Ascending aorta (tissue), 2 donors: ENCODE data around the gene TRIM28. TPM values are rescaled to one million over a fixed set of nuclear protein-coding genes. Genes with fewer than 3 reads are reported as not detected.

Experiments
- DNase-seq, 2 donors: peaks; one replicate each; pipeline ENCODE4 v3.0.0-alpha.2; 2019; ENCODE audit warnings: low spot score in 2 of 2
- H3K27ac ChIP-seq, 2 donors: fragments of 200-600 bp; sonication (generic); one replicate each; pipeline ENCODE4 v1.5.1; 2016 to 2017; ENCODE audit warnings: mild to moderate bottlenecking in 1 of 2
- H3K27me3 ChIP-seq: fragments of 200-600 bp; sonication (generic); one replicate; pipeline ENCODE4 v1.5.1; 2017
- H3K36me3 ChIP-seq, 2 donors: fragments of 200-600 bp; sonication (generic); one replicate each; pipeline ENCODE4 v1.5.1; 2016
- H3K4me1 ChIP-seq, 2 donors: fragments of 200-600 bp; sonication (generic); one replicate each; pipeline ENCODE4 v1.5.1; 2016 to 2017; ENCODE audit warnings: mild to moderate bottlenecking in 1 of 2
- H3K4me3 ChIP-seq, 2 donors: fragments of 200-600 bp; sonication (generic); one replicate each; pipeline ENCODE4 v1.5.1; 2016 to 2017; ENCODE audit warnings: mild to moderate bottlenecking in 1 of 2
- H3K9me3 ChIP-seq, 2 donors: fragments of 200-600 bp; sonication (generic); one replicate each; pipeline ENCODE4 v1.5.1; 2016
- intact Hi-C: fragments of 100-400 bp; cut with DNase I; formaldehyde crosslinking; loops from one replicate; pipeline ENCODE4 v1.15.1; 2023
- total RNA-seq: library from RNA; depleted of rRNA; stranded (reverse); fragments of >200 nt; gene quantifications from one replicate; pipeline ENCODE4 v1.1.0, GENCODE V29; 2016
- TF ChIP-seq, protein P1 (sequence below), 3 experiments: fragments of 200-600 bp in 2 of 3; fragments of 450-650 bp in 1 of 3; sonication (generic) in 2 of 3; IDR thresholded peaks; one replicate each; pipeline ENCODE4 v1.5.1; 2016 to 2019; ENCODE audit warnings: antibody characterized with exemption in 3 of 3, mild to moderate bottlenecking in 1 of 3, moderate library complexity in 1 of 3

TRIM28 gene
- total RNA-seq, 1 donor from 2014 or later, result 222 TPM

GRCh38 chr19:58548859-58549663, 5.2 kb downstream of the TRIM28 start:
- Histone ChIP-seq H3K36me3 (peaks cover 55 to 73% of the 10 kb centered on the region in 2 donors), H3K27me3 (no peaks in the 10 kb centered on the region), H3K4me3 (no peak overlapping the region), H3K4me1 (peaks cover 20 to 28% of the 10 kb centered on the region in 2 donors), H3K9me3 (no peaks in the 10 kb centered on the region), H3K27ac (no peak overlapping the region)
- TF ChIP-seq, protein P1, sequence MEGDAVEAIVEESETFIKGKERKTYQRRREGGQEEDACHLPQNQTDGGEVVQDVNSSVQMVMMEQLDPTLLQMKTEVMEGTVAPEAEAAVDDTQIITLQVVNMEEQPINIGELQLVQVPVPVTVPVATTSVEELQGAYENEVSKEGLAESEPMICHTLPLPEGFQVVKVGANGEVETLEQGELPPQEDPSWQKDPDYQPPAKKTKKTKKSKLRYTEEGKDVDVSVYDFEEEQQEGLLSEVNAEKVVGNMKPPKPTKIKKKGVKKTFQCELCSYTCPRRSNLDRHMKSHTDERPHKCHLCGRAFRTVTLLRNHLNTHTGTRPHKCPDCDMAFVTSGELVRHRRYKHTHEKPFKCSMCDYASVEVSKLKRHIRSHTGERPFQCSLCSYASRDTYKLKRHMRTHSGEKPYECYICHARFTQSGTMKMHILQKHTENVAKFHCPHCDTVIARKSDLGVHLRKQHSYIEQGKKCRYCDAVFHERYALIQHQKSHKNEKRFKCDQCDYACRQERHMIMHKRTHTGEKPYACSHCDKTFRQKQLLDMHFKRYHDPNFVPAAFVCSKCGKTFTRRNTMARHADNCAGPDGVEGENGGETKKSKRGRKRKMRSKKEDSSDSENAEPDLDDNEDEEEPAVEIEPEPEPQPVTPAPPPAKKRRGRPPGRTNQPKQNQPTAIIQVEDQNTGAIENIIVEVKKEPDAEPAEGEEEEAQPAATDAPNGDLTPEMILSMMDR (IDR thresholded peaks at IDR 0.05), result no peak
- peak in 1 of 2 donors; percentile 59 for DNase-seq
- intact Hi-C loops, result no loop called here

GRCh38 chr19:58549664-58550361, 5.9 kb downstream of the TRIM28 start:
- TF ChIP-seq, protein P1 (IDR thresholded peaks at IDR 0.05), result no peak
- Histone ChIP-seq H3K4me3 (no peak overlapping the region), H3K27me3 (no peaks in the 10 kb centered on the region), H3K4me1 (peaks cover 22 to 32% of the 10 kb centered on the region in 2 donors), H3K9me3 (no peaks in the 10 kb centered on the region), H3K36me3 (peaks cover 55 to 73% of the 10 kb centered on the region in 2 donors), H3K27ac (no peak overlapping the region)
- DNase-seq, result peak in 1 of 2 donors; percentile 63
- intact Hi-C loops, result no loop called here

GRCh38 chr19:58550362-58551122, 6.7 kb downstream of the TRIM28 start:
- DNase-seq, result peak in 1 of 2 donors; percentile 60
- Histone ChIP-seq H3K27me3 (no peaks in the 10 kb centered on the region), H3K4me1 (peaks cover 20 to 32% of the 10 kb centered on the region in 2 donors), H3K9me3 (no peaks in the 10 kb centered on the region), H3K36me3 (peaks cover 56 to 72% of the 10 kb centered on the region in 2 donors), H3K4me3 (no peak overlapping the region), H3K27ac (no peak overlapping the region)
- intact Hi-C loops, result no loop called here
- TF ChIP-seq, protein P1 (IDR thresholded peaks at IDR 0.05), result no peak

DNA sequence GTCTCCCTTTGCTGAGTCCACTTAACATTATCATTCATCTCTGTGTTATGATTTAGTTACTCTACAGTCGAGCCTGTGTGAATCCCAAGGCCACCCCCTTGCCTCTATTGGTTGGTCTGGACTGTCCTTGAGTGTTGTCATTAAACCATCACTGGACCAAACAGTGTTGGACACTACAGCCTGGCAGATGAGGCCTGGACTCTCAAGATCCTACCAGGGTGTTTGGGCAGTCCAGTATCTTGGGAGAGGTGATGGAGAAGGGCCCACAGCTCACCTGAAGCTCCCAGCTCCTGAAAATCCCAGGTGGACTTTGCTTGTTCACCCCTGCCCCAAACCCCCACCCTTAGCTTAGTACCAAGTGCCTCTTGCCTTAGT, 7.2 kb downstream of the TRIM28 start:
- Histone ChIP-seq H3K4me1 (peaks cover 15 to 30% of the 10 kb centered on the region in 2 donors), H3K27ac (no peak overlapping the region), H3K9me3 (no peaks in the 10 kb centered on the region), H3K27me3 (no peaks in the 10 kb centered on the region), H3K36me3 (peaks cover 62 to 73% of the 10 kb centered on the region in 2 donors), H3K4me3 (no peak overlapping the region)
- TF ChIP-seq, protein P1 (IDR thresholded peaks at IDR 0.05), result no peak
- intact Hi-C loops, result no loop called here
- DNase-seq, result no peak

DNA sequence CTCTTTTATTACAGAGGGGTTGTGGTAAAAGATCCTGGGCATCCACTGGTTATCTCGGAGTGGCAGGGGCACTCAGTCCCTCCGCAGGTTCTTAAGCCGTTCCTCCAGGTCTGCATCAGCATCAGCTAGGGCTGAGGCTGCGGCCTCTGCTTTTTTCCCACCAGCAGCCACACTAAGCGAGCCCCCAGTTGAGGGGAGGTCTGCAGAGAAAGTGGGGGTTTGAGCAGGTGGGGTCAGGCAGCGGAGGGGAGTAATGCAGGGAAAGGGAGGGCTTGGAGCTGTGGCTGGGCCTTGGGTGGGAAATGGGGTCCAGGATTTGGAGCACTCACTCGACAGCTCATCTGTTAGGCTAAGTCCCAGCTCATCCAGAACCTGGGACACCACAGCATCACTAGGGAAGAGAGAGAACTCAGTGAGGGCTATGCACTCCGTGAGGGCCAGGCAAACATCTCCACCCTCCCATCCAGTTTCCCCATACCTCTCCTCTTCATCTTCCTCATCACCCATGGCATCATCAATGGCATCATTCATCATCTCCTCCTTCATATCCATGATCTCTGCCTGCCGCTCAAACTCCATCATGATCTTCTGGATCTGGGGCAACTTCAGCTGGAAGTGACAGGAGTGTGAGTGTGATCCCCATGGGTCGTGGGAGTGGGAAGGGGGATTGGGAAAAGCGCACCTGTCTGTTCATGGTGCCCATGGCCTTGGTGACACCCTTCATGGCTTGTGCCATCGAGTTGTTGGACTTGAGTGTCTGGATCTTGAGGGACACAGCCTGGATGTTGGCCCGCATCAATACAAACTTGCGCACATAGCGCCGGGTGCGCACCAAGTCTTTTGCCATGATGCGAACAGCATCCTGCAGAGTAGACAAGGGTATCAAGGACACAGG, 8.0 kb downstream of the TRIM28 start:
- Histone ChIP-seq H3K4me1 (peaks cover 12 to 30% of the 10 kb centered on the region in 2 donors), H3K36me3 (peaks cover 69 to 80% of the 10 kb centered on the region in 2 donors), H3K4me3 (no peak overlapping the region), H3K27ac (no peak overlapping the region), H3K9me3 (no peaks in the 10 kb centered on the region), H3K27me3 (no peaks in the 10 kb centered on the region)
- TF ChIP-seq, protein P1 (IDR thresholded peaks at IDR 0.05), result no peak
- peak in 1 of 2 donors; percentile 57 for DNase-seq
- intact Hi-C loops, result no loop called here
